Islet precursor cell (in vitro differentiated cells): ENCODE results near the gene GYG1.
"Not testable (repeated sequence)": the region's sequence is repeated elsewhere in the genome, so short reads cannot be mapped to it uniquely, and the experiment has no call there.

Experiments used
- DNase-seq: peaks from one replicate; pipeline ENCODE4 v3.0.0-alpha.2; 2018

Gene GYG1

DNA sequence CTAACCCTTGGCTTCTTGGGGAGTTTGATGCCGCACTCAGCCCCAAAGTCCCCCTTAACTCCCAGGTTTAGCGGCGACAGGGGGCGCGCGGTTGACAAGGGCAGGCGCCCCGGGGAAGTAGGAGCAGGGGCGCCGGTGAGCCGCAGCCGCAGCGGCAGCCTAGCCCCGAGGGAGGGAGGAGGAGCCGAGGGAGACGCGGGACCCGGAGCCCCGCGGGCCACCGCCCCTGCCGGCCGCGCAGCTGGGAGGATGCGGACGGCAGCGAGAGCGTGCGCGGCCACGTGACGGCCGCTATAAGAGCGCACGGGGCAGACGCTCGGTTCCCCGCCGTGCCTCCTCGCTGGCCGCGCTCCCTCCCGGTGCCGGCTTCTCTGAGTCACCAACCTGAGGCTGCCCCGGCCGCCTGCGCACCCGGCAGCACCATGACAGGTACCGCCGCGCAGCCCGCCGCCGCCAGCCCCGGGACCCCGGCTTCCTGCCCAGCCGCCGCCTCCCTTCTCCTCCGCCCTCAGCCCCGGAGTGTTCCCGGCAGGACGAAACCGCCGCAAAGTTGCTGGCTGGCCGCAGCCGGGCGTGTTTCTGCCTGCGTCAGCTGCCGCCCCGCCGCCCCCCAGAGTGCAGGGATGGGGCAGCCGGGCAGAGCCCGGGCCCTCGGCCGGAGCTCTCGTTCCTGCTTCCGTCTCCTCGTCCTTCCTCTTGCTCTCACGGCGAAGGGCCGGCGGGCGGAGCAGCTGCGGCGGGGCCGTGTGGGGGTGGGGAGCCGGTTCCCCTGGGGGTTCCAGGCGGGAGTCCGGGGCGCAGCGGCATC lies at the start of gene GYG1:
Gene GYG1 (plus strand): TSS at position 322 of the 808 bp plus-strand sequence. CDS start 101 bp downstream, at position 423.
- DNase-seq: peak; percentile 88

- DNase-seq: no peak
Observed at GRCh38 chr3:148943506-148944205, 47.7 kb upstream of the GYG1 start.

DNA sequence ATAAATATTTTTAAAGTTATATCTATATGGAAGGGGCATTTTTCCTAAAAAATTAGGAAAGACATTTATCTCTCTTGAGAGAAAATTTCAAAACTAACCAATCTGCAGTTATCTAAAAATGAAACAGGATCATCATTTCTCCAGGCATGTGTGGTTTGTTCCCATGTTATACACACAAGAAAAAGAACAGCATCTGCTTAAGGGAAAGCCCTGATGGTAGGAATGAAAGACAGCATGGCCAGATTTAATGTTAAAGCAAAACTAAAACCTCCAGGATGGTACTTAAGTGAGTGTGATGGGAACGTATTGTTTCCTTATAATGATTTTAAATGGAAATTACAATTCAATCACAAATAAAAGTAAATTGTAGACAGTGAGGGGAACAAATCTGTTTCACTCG lies 46.2 kb upstream of the GYG1 start:
- DNase-seq: no peak

DNA sequence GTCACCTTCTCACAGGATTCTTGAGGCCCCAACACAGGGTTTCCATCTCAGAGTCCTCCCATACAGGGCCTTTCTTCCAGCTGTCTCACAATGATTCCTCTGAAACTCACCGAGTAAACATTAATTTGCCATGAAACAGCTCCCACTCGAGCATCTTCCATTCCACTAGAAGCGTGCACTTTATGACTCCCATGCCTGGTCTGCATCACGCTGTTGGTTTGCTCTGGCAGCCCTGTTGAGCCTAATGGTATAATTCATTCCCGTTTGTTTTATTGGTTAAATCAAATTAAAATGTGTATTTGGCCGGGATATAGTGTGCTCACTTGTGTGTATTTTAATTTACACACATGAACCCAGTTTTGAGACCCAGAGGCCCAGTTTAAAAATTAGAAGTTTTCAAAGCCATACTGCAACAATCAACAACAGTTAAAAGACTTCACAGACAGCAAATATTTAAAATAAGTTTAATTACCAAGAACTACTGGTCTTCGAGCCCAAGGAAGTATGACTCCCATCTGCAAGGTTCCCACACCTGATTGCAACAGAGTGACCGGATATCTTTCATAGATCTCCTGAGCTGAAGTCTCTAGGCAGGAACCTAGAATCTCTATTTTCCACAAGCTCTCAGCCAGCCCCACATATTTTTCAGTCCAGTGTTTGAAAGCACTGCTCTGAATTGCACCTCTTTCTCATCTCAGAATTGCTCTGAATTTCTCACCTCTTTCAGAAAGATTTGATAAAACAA lies 42.3 kb upstream of the GYG1 start:
- DNase-seq: no peak

DNA sequence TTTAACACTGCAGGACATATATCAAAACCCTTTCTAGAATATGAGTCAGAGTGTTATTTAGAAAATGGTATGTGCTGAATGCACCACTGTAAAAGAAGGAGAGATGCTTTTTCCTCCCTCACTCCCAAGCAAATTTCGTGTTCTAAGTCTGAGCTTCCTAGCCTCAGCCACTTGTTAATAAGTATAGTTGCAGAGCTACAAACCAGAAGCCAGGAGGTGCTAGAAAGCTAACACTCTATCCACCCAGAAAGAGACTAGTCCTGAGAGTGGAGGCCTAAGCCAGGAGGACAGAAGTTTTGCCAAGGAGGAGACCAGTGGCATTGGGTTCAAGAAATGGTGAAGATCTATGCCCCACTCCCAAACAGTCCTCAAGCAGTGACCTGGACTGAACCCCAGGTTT lies 40.5 kb upstream of the GYG1 start:
- no peak for DNase-seq

- no peak for DNase-seq
Observed at GRCh38 chr3:148951599-148952361, 39.6 kb upstream of the GYG1 start.

GRCh38 chr3:148953094-148953493 lies 38.2 kb upstream of the GYG1 start:
- DNase-seq: no peak

DNA sequence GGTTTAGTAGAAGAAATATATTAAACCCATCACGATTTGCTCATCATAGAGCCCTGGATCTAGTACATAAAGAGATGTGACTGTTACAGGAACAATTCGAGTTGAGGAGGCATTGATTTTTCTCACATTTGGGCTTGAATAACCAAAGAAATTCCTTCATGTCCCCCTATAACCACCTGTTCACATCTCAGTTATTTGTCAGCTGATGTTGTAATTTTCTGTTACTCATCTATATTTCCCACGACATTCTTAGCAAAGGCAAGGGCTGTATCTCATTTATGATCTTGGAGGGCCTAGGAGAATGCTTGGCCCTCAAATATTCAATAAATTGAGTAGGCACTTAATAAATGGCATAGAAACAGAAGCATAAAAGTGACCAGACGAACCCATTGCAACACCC lies 36.4 kb upstream of the GYG1 start:
- DNase-seq: no peak

DNA sequence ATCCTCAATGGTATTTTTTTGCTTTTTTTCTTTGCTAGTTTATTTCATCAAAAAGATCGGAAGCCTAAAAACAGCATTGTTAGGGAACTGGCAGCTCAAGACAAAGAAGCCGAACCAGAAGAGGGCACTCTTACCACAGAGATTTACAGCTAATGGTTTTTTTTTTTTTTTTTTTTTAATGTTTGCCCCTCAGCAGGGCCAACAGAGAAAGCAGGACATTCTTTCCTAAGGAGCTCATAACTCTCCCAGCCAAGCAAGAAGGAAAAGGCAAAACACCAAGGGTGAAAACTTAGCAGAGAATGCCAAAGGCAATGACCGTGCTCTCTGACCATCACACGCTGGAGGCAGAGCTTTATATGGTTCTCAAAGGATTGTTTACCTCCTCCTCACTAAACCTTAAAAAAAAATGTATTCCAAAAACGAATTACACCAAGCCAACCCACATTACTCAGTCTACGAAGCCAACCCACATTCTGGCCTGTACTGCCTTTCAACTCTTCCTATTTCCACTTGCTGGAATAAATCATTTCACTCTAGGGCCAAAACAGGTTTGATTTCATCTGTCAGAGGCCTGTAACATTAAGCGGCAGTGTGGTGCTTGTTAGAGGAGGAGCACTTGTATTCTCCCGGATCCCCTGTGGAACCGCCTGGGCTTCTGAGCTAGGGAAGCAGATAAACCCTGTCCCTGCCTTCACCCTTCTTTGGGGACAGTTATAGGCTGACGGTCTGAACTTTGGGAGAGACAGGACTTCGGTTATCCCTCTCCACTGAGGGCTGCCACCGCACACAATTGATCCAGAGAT lies 35.6 kb upstream of the GYG1 start:
- peak; percentile 63 for DNase-seq

- DNase-seq: peak; percentile 59
Observed at GRCh38 chr3:148957586-148957985, 33.8 kb upstream of the GYG1 start.

GRCh38 chr3:148958696-148959095 lies 32.6 kb upstream of the GYG1 start:
- DNase-seq: no peak

GRCh38 chr3:148962513-148962912 lies 28.8 kb upstream of the GYG1 start:
- peak; percentile 89 for DNase-seq

DNA sequence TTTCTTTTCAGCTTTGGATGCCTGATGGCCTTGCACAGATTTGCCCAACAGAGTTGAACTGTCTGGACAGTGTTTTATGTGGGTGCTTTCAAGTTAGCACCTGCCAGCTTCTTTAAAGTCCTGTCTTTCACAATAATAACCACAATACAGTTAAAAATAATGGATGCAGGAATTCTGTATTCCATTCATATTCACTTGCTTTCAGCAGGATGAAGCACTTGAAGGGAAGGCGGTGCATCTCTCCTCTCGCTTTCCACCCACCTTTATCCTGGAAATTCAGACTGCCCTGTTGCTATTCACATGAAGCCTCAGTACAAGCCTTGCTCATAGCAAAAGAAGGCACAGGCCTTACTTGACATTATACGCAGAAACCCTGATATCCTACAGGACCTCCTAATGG lies 26.5 kb upstream of the GYG1 start:
- DNase-seq: no peak

DNA sequence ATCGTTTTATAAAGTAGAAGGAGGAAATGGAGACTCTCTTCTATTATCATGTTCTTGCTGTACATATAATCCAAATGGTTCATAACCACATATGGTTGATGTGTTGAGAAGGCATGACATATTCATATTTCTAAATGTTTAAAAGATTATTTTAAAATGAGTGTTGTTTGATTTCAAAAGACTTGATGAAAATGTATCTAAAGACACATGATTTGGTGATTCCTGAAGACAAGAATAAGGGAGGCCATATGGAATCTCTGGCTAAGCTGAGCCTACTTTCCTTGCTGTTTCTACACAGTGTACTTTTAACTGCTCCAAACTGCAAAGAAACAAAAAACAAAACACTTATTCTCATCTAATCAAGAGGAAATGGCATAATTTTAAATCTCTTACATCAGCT lies 23.0 kb upstream of the GYG1 start:
- no peak for DNase-seq

- no peak for DNase-seq
Observed at GRCh38 chr3:148970271-148970670, 21.1 kb upstream of the GYG1 start.

- no peak for DNase-seq
Observed at GRCh38 chr3:148971401-148972163, 19.8 kb upstream of the GYG1 start.

- no peak for DNase-seq
Observed at GRCh38 chr3:148974726-148975125, 16.6 kb upstream of the GYG1 start.

GRCh38 chr3:148975248-148975647 lies 16.1 kb upstream of the GYG1 start:
- DNase-seq: no peak

DNA sequence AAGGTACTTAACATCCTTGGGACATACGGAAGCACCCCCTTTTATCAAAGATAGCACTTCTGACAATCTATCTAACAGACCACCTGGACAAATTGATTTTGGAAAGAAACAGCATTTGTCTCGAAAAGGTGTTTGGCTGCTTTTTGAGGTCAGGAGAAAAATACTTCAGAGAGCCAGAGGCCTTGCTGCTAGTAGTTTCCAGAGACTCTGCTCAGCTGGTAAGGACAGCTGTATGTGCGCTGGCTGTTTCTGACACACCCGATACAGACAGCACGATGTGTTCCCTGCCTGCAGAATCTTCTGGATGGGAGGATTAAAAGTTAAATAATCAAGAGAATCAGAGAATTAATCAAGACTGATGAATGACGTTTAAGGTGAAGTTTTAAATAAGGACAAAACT lies 15.6 kb upstream of the GYG1 start:
- no peak for DNase-seq

DNA sequence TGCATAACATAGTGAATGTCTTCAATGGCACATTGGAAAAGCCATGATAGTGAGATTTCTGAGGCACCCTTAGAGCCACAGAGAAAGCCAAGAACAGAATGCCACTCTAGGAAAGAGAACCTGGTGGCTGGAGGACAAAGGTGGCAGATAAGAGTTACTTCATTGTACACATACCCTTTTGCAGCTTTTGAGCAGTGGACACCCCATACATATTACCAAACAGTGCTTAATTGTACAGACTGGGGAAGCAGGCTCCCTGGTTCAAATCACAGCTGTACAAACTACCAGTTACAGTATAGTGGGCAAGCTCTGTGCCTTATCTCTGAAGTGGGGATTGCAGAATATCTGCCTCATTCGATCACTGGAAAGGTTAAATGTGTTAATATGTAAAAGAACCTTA lies 10.1 kb upstream of the GYG1 start:
- no peak for DNase-seq

DNA sequence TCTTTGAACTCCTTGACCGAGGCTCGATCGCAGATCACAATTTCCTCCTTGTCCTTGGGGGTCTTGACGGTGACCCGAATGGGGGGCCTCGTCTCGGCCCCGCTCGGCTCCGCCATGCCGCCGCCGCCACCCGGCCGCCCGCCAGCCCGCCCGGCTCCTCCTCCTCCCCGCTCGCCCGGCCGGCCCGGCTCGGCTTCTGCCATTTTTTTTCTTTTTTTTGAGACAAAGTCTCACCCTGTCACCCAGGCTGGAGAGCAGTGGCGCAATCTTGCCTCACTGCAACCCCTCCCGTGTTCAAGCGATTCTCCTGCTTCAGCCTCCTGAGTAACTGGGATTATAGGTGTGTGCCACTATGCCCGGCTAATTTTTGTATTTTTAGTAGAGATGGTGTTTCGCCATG lies 3.8 kb upstream of the GYG1 start:
- DNase-seq: not testable (repeated sequence)
